ENCODE results near the gene GNAL. TPM values are rescaled to one million over a fixed set of nuclear protein-coding genes. Genes with fewer than 3 reads are reported as not detected.

Gene GNAL
- total RNA-seq, 1 donor from 2014 or later, result 5.0 TPM

DNA sequence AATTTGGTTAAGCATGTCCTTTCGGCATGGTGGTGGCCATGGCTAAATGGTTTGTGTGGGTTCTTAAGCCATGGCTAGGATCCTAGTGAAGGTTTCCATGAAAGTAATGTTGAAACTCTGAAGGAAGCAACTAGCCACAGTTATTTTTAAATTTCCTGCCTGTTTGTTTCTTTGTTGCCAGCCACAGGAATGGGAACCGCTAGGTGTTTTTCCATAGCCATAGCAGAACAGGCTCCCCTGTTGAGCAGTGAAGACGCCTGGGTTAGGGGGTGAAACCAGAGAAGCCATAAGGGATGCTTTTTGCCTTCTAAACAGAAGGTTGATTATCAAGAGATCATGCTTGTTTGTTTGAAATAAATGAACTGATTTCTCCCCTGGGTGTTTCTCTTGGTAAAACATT is 102.1 kb downstream of the GNAL start:
- DNase-seq (ENCODE audit: low read depth), result no peak
- TF ChIP-seq, protein P1, sequence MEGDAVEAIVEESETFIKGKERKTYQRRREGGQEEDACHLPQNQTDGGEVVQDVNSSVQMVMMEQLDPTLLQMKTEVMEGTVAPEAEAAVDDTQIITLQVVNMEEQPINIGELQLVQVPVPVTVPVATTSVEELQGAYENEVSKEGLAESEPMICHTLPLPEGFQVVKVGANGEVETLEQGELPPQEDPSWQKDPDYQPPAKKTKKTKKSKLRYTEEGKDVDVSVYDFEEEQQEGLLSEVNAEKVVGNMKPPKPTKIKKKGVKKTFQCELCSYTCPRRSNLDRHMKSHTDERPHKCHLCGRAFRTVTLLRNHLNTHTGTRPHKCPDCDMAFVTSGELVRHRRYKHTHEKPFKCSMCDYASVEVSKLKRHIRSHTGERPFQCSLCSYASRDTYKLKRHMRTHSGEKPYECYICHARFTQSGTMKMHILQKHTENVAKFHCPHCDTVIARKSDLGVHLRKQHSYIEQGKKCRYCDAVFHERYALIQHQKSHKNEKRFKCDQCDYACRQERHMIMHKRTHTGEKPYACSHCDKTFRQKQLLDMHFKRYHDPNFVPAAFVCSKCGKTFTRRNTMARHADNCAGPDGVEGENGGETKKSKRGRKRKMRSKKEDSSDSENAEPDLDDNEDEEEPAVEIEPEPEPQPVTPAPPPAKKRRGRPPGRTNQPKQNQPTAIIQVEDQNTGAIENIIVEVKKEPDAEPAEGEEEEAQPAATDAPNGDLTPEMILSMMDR (conservative IDR thresholded peaks at IDR 0.05; ENCODE audit: low read depth, low read length), result no peak
- H3K4me3 ChIP-seq (ENCODE audit: low read depth, low read length), result no peak overlapping the region

DNA sequence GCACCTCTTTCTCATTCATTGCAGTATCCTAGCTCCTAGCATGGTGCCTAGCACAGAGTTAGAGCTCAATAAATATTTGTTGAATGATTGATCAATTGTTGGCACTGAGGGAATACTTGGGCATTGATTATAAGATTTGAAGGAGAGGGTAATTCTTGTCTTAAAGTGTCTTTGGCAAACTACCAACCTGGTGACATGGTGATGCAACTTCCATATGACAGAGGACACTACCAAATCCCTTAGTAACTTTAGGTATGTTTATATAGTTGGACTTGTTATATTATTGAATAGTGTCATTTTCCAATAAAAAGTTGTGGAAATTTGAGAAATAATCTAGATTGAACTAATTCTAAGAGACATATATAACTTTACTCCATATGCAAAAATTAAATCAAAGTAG is 103.6 kb downstream of the GNAL start:
- H3K4me3 ChIP-seq (ENCODE audit: low read depth, low read length), result no peak overlapping the region
- no peak for DNase-seq (ENCODE audit: low read depth)
- TF ChIP-seq, protein P1 (conservative IDR thresholded peaks at IDR 0.05; ENCODE audit: low read depth, low read length), result no peak

DNA sequence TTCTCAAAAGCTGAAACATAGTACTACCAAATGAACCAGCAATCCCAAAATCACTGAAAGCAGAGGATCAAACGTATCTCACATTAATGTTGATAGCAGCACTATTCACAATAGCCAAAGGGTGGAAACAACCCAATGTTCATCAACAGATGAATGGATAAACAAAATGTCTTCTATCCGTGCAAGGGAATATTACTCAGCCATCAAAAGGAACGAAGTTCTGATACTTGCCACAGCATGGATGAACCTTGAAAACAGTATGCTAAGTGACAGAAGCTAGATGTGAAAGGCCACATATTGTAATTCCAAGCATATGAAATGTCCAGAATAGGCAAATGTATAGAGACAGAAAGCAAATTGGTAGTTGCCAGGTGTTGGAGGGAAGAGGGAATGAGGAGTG is 105.1 kb downstream of the GNAL start:
- H3K4me3 ChIP-seq (ENCODE audit: low read depth, low read length), result no peak overlapping the region
- TF ChIP-seq, protein P1 (conservative IDR thresholded peaks at IDR 0.05; ENCODE audit: low read depth, low read length), result no peak
- no peak for DNase-seq (ENCODE audit: low read depth)

DNA sequence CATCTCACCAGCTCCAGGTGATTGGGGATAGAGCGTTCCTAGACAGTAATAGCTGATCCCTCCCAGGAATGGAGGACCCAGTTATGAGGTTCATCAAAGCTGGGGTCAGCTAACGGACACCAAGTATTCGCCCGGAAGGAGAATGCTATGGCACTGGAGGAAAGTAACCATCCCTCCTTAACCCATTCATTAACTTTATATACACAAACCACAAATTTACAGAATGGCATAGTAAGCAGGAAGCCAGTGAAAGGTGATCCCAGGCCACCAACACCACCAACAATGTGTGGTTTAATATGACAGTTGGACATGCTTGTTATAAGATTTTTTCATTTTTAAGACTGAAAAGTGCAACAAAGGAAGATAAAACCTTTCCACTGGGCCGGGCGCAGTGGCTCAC is 106.9 kb downstream of the GNAL start:
- no peak overlapping the region for H3K4me3 ChIP-seq (ENCODE audit: low read depth, low read length)
- TF ChIP-seq, protein P1 (conservative IDR thresholded peaks at IDR 0.05; ENCODE audit: low read depth, low read length), result no peak
- DNase-seq (ENCODE audit: low read depth), result no peak

DNA sequence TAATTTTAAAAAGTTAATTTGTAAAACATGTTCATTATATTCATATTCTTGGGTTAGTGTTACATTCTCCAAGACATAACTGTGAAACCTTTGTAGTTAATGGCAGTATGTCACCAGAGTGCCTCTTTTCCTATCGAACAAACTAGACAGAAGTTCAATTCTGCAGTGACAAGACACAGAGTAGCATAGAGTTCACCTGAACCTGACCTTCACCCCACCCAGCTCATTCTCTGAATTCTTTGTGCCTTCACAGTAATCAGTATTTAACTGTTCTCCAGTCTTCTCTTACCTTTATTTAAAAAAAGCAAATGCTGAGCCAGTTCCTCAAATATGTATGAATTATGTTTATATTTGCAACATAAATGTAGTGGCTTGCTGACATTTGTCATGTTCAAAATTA is 109.2 kb downstream of the GNAL start:
- no peak for DNase-seq (ENCODE audit: low read depth)
- H3K4me3 ChIP-seq (ENCODE audit: low read depth, low read length), result no peak overlapping the region
- TF ChIP-seq, protein P1 (conservative IDR thresholded peaks at IDR 0.05; ENCODE audit: low read depth, low read length), result no peak

DNA sequence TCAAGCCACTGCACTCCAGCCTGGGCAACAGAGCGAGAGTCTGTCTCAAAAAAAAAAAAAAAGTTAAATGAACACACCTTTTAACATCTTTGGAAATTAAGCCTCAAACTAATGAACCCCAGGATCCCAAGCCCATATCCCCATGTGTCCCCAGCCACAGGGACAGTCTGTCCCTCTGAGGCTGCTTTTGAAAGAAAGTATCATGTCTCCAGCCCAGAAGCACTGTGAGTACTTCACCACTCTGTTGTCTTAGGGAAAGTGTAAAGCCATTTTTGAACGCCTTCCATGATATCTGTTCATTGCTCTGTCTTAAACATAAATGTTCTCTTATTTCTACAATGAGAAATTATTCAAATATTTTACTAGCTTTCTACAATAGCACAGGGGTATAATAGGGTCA is 110.0 kb downstream of the GNAL start:
- TF ChIP-seq, protein P1 (conservative IDR thresholded peaks at IDR 0.05; ENCODE audit: low read depth, low read length), result no peak
- H3K4me3 ChIP-seq (ENCODE audit: low read depth, low read length), result no peak overlapping the region
- DNase-seq (ENCODE audit: low read depth), result no peak

DNA sequence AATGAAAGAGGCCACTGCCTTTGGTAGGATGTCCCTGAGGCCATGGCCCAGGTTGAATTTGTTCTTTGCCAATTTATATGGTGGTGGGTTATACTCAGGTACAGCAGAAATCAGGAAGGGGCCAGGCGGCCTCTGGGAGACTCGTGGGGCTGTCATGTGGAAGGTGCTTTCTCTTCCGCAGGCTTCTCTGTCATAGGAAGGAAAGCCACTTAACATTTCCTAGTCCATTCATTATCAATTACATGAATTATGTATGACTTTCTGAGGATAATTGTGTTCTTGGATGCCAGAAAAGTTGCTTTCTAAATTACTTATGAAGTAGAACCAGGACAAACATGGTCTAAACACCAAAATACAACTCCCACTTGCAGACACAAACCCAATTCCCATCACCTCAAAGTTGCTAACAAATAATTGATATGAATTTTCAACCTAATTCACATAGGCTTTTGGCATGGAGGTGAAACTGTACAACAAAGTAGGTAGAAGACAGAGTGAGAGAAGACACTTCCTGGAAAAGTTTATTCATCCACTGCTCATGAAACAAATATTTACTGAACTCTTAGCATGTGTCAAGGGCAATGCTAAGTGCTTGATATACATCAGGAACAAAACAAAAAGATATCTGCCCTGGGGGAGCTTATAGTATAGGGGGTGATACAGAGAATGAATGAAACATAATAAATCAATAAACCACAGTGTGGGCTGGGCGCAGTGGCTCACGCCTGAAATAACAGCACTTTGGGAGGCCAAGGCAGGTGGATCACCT is 111.7 kb downstream of the GNAL start:
- TF ChIP-seq, protein P1 (conservative IDR thresholded peaks at IDR 0.05; ENCODE audit: low read depth, low read length), result no peak
- no peak overlapping the region for H3K4me3 ChIP-seq (ENCODE audit: low read depth, low read length)
- DNase-seq (ENCODE audit: low read depth), result no peak

All from epithelial cell of proximal tubule (primary cell).